CD4-positive, alpha-beta T cell (primary cell): ENCODE measurements around the gene MYPOP. TPM values are rescaled to one million over a fixed set of nuclear protein-coding genes. Genes with fewer than 3 reads are reported as not detected.

Source experiments
- ATAC-seq: fragments of 200-7000 bp; cut with Tn5 transposase; one replicate; pipeline ENCODE4 v1.10.0; 2022; ENCODE audit warnings: mild to moderate bottlenecking; ENCODE audit not compliant: poor library complexity
- CTCF ChIA-PET: fragments of 350-600 bp; sonication (Branson Sonifier 250); formaldehyde crosslinking; loops from one replicate; lab custom pipeline; 2021; ENCODE audit warnings: antibody characterized with exemption, inconsistent platforms; lab: Charles Lee
- POLR2A ChIA-PET: fragments of 350-600 bp; sonication (Branson Sonifier 250); formaldehyde crosslinking; loops from one replicate; lab custom pipeline; 2021; ENCODE audit warnings: antibody characterized with exemption, inconsistent platforms; lab: Charles Lee
- DNase-seq, 14 experiments: peaks; one replicate each; pipeline ENCODE4 v3.0.0-alpha.2; 2013 to 2020; ENCODE audit warnings: mixed read lengths in 2 of 14
- H3K27ac ChIP-seq, 2 donors: one replicate each; pipeline versions ENCODE4 v1.5.1 to v1.7.0; 2013; ENCODE audit warnings: low read length in 2 of 2, low read depth in 1 of 2, mild to moderate bottlenecking in 1 of 2
- H3K27me3 ChIP-seq, 2 experiments: 1 replicate in 1 of 2; 2 replicates in 1 of 2; pipeline versions ENCODE4 v1.6.1 to v1.7.0; 2013; ENCODE audit warnings: low read length in 2 of 2, control low read depth in 1 of 2, mild to moderate bottlenecking in 1 of 2, moderate library complexity in 1 of 2; ENCODE audit not compliant: insufficient read depth in 2 of 2, control insufficient read depth in 1 of 2
- H3K36me3 ChIP-seq: one replicate; pipeline ENCODE4 v1.6.1; 2013; ENCODE audit warnings: low read length, control low read depth; ENCODE audit not compliant: insufficient read depth
- H3K4me1 ChIP-seq: one replicate; pipeline ENCODE4 v1.6.1; 2013; ENCODE audit warnings: low read length, control low read depth; ENCODE audit not compliant: insufficient read depth
- H3K4me3 ChIP-seq: one replicate; pipeline ENCODE4 v1.5.1; 2013; ENCODE audit warnings: mild to moderate bottlenecking, low read length, moderate library complexity
- H3K9me3 ChIP-seq, 2 experiments: 1 replicate in 1 of 2; 2 replicates in 1 of 2; pipeline versions ENCODE4 v1.6.1 to v1.7.0; 2013; ENCODE audit warnings: low read length in 2 of 2, mild to moderate bottlenecking in 2 of 2, control low read depth in 1 of 2, moderate library complexity in 1 of 2; ENCODE audit not compliant: control insufficient read depth in 1 of 2, insufficient read depth in 1 of 2
- H3K27ac Mint-ChIP-seq: one replicate; pipeline ENCODE4 v1.8.0; 2020; ENCODE audit warnings: mixed read lengths
- H3K27me3 Mint-ChIP-seq: one replicate; pipeline ENCODE4 v1.8.0; 2021; ENCODE audit warnings: mixed read lengths
- H3K36me3 Mint-ChIP-seq: one replicate; pipeline ENCODE4 v1.8.0; 2021; ENCODE audit warnings: low read depth, mixed read lengths
- H3K4me1 Mint-ChIP-seq: one replicate; pipeline ENCODE4 v1.8.0; 2021; ENCODE audit warnings: low read depth, mixed read lengths
- H3K4me3 Mint-ChIP-seq: one replicate; pipeline ENCODE4 v1.8.0; 2020; ENCODE audit warnings: mild to moderate bottlenecking, mixed read lengths
- H3K9me3 Mint-ChIP-seq: one replicate; pipeline ENCODE4 v1.8.0; 2020; ENCODE audit warnings: mixed read lengths
- intact Hi-C, 2 experiments: fragments of 100-400 bp; cut with DNase I in 1 of 2; cut with micrococcal nuclease in 1 of 2; formaldehyde crosslinking; loops; one replicate each; pipeline versions ENCODE4 v1.15.1 to v1.9.0; 2023 to 2025; cut with DNase I, micrococcal nuclease
- total RNA-seq, 174 experiments: library from RNA in 2 of 174; stranded (reverse) in 2 of 174; gene quantifications; one replicate each; pipeline ENCODE4 v1.2.3 and lab custom pipeline; 2021 to 2026
- TF ChIP-seq, protein P1 (sequence below): fragments of 200-600 bp; IDR thresholded peaks from one replicate; pipeline ENCODE4 v1.8.0; 2022; ENCODE audit warnings: antibody characterized with exemption, mild to moderate bottlenecking

MYPOP gene
- total RNA-seq, 2 experiments from 2014 or later: 4.1 to 4.7 TPM

DNA sequence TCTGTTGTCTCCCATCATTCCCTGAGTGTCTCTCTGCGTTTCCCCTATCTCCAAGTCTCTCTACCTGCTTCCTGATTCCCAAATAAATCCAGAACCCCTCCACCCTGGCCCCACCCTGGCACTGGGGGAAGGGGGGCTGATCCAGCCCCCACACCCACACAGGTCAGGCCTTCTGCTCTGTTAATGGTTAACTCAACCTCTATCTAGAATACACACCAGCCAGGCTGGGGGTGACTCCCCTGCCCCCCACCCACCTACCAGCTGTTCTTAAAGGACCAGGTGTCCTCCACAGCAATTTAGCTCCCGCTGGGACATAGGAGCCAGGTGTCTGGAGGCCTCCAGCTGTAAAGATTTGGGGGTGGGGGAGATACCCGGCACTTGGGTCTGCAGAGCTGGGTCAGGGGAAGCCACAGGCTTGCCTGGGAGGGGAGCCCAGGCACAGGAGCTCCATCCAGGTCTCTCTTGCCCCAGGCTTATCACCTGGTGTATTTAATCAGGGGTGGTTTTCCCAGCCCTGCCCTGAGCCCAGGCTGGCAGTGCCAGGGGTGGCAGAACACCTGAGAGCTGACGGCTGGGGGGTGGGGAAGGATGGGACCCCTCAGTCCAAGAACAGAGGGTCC lies 20.4 kb downstream of the MYPOP start:
- CTCF ChIA-PET: interaction anchor here (1.6 to 1.9 kb wide), 2 partner anchors 18 to 65 kb away, joined by 7 to 14 read pairs; partner anchors contain the start of genes FOXA3 and SYMPK
- Mint-ChIP-seq H3K27me3 (peaks cover 19% of the 10 kb centered on the region), H3K4me3 (peak overlapping the region; percentile 18), H3K36me3 (peaks cover 18% of the 10 kb centered on the region), H3K9me3 (no peaks in the 10 kb centered on the region), H3K4me1 (peaks cover 40% of the 10 kb centered on the region), H3K27ac (no peak overlapping the region)
- Histone ChIP-seq H3K36me3 (peaks cover 5% of the 10 kb centered on the region), H3K4me1 (peaks cover 46% of the 10 kb centered on the region), H3K27me3 (no peaks in the 10 kb centered on the region), H3K9me3 (peaks cover 0 to 2% of the 10 kb centered on the region in 2 experiments), H3K27ac (no peak overlapping the region), H3K4me3 (no peak overlapping the region)
- POLR2A ChIA-PET: interaction anchor here (0.9 to 1.5 kb wide), 2 partner anchors 113 kb away, joined by 3 to 4 read pairs; partner anchors contain the start of genes CCDC61 and SIX5
- intact Hi-C loops: loop anchor here in 1 of 2 experiments (1.0 to 2.0 kb wide), 2 partner anchors 18 to 65 kb away; partner anchors contain the start of gene FOXA3
- DNase-seq: no peak
- TF ChIP-seq, protein P1, sequence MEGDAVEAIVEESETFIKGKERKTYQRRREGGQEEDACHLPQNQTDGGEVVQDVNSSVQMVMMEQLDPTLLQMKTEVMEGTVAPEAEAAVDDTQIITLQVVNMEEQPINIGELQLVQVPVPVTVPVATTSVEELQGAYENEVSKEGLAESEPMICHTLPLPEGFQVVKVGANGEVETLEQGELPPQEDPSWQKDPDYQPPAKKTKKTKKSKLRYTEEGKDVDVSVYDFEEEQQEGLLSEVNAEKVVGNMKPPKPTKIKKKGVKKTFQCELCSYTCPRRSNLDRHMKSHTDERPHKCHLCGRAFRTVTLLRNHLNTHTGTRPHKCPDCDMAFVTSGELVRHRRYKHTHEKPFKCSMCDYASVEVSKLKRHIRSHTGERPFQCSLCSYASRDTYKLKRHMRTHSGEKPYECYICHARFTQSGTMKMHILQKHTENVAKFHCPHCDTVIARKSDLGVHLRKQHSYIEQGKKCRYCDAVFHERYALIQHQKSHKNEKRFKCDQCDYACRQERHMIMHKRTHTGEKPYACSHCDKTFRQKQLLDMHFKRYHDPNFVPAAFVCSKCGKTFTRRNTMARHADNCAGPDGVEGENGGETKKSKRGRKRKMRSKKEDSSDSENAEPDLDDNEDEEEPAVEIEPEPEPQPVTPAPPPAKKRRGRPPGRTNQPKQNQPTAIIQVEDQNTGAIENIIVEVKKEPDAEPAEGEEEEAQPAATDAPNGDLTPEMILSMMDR: no peak
- ATAC-seq: no peak

DNA sequence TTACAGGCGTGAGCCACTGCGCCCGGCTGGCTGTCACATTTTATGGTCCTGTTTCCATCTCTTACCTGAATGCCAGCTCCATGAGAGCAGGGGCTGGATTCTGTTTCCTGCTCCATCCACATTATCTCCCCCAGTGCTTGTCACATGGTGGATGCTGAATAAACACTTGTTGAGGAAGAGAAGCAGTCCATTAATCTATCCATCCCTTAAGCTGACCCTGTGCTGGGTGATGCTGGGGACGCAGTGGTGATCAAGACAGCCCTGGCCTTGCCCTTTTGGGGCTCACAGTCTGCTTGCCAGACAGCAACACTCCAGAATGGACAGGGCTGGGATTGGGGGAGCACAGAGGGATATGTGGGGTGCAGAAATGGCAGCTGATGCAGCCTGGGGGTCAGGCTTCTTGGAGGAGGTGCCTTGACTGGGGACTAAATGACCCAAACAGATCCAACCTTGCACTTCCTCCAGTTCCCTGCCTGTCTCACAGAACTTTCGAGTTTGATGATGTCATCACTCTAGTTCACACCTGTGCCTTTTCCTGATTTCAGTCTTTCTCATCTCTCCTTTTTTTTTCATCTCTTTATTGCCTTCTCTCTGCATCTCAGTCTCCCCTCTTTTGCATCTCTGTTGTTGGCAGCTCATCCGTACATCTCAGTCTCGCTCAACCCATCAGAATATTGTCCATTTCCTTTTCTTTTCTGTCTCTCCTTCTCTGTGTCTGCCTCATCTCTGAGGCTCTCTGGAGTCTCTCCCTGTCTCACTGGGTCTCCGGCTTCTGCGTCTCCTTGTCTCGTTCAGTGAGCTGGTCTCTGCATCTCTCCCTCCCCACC lies 21.1 kb downstream of the MYPOP start:
- Mint-ChIP-seq H3K36me3 (peaks cover 13% of the 10 kb centered on the region), H3K4me1 (peaks cover 36% of the 10 kb centered on the region), H3K4me3 (peak overlapping the region; percentile 18), H3K27ac (no peak overlapping the region), H3K27me3 (peaks cover 21% of the 10 kb centered on the region), H3K9me3 (no peaks in the 10 kb centered on the region)
- ChIA-PET CTCF (interaction anchor here (1.6 to 1.9 kb wide), 3 partner anchors 17 to 64 kb away, joined by 5 to 14 read pairs (median 7); partner anchors contain the start of genes FOXA3 and SYMPK), POLR2A (interaction anchor here (1.0 kb wide), 1 partner anchor 22 kb away, joined by 4 read pairs; no protein-coding TSS in a partner anchor)
- H3K9me3 ChIP-seq: peaks cover 0 to 9% of the 10 kb centered on the region in 2 experiments
- no peak overlapping the region for H3K4me3 ChIP-seq
- peaks cover 5% of the 10 kb centered on the region for H3K36me3 ChIP-seq
- H3K27ac ChIP-seq: no peak overlapping the region
- ATAC-seq: no peak
- DNase-seq: no peak
- TF ChIP-seq, protein P1: no peak
- H3K27me3 ChIP-seq: peaks cover 0 to 5% of the 10 kb centered on the region in 2 experiments
- intact Hi-C loops: no loop called here
- peaks cover 47% of the 10 kb centered on the region for H3K4me1 ChIP-seq

DNA sequence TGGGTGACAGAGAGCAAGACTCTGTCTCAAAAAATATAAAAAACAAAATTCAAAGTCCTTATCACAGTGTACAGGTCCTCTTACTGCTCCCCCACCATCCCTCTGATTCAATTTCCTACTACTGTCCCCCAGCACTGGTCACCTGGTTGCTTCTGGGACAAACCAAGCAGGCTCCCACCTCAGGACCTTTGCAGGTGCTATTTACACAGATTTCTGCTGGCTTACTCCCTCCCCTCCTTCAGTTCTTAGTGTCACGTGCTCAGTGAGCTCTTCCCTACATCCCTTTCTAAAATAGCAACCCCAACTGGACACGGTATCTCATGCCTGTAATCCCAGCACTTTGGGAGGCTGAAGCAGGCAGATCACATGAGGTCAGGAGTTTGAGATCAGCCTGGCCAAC lies 22.4 kb downstream of the MYPOP start:
- Mint-ChIP-seq H3K27ac (no peak overlapping the region), H3K9me3 (no peaks in the 10 kb centered on the region), H3K4me3 (no peak overlapping the region), H3K27me3 (peaks cover 30% of the 10 kb centered on the region), H3K36me3 (peaks cover 7% of the 10 kb centered on the region), H3K4me1 (peaks cover 34% of the 10 kb centered on the region)
- peaks cover 5% of the 10 kb centered on the region for H3K36me3 ChIP-seq
- DNase-seq (no peak), ATAC-seq (no peak)
- peaks cover 0 to 5% of the 10 kb centered on the region in 2 experiments for H3K27me3 ChIP-seq
- no peak overlapping the region for H3K4me3 ChIP-seq
- H3K4me1 ChIP-seq: peaks cover 40% of the 10 kb centered on the region
- POLR2A ChIA-PET: no interaction called here
- TF ChIP-seq, protein P1: no peak
- H3K9me3 ChIP-seq: peaks cover 0 to 9% of the 10 kb centered on the region in 2 experiments
- CTCF ChIA-PET: interaction anchor here (0.6 to 1.6 kb wide), 3 partner anchors 12 to 63 kb away, joined by 3 to 5 read pairs (median 4); partner anchors contain the start of gene FOXA3
- no peak overlapping the region for H3K27ac ChIP-seq
- intact Hi-C loops: no loop called here
